ENCODE results near the gene RNF141. TPM values are rescaled to one million over a fixed set of nuclear protein-coding genes. Genes with fewer than 3 reads are reported as not detected.

The RNF141 gene
- total and polyA plus RNA-seq, 2 of the 13 experiments (the other 11 are each of a cell fraction or from before 2014, with no cell fraction given) = 9.3 to 22.4 TPM

DNA sequence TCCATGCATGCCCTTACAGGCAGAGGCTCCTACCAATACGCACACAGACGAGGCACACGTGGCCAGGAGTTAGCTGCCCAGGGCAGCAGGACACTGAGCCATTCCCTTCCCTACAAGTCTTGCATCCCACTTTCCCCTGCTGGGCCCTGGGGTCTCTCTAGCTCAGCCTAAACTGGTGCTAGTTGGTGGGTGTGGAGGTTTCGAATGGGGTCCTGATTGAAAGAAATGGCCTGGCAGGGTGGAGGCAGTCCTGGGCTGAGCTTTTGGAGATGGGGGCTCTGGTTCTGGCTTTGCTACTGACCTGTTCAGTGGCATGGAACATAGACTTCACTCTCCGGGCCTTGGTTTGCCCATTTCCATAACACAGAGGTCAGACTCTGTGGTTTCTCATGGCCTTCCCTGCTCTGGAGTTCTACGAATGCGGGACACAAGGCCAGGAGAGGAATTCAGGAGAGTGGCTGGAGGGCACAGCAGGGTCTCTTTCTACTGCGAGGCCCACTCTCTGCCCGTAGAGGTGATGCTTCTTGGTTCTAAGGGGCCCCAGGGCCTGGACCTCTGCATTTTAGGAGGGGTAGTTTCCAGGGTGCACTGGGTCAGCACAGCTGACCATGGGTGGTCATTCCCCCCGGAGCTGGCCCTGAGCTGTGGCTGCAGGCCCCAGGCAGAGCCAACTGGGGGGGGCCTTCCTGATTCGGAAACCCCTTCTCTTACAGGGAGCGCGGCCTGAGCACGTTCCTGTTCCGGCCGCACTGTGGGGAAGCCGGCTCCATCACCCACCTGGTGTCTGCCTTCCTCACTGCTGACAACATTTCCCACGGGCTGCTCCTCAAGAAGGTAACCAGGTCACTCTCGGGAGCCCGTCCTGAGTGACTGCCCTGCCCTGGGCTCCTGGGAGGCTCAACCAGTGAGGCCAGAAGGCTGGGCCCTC, 40.0 kb downstream of the RNF141 start:
- ChIA-PET CTCF (ENCODE audit: low intra/inter-chr PET ratio, low total read pairs) (no interaction called here), POLR2A (no interaction called here)
- Histone ChIP-seq H4K20me1 (ENCODE audit: insufficient read depth, low read length) (no peaks in the 10 kb centered on the region; the same call in 1 of the 2 replicates), H2AFZ (ENCODE audit: low read length) (no peak overlapping the region), H3K4me3 (replicated peaks in 1 of 3; ENCODE audit: insufficient read depth in 1 of 3, low read depth in 2 of 3, low read length in 3 of 3) (no peak overlapping the region), H3K27ac (ENCODE audit: extremely low read length, insufficient read depth, low read length) (no peak overlapping the region), H3K4me2 (ENCODE audit: low read depth, low read length) (no peak overlapping the region), H3K36me3 (replicated peaks in 1 of 2; ENCODE audit: control insufficient read depth in 1 of 2, insufficient read depth in 2 of 2, low read length in 2 of 2) (no peaks in the 10 kb centered on the region), H3K9me3 (ENCODE audit: low read length) (no peaks in the 10 kb centered on the region), H3K4me1 (ENCODE audit: insufficient read depth, low read length) (no peaks in the 10 kb centered on the region), H3K79me2 (ENCODE audit: insufficient read depth, low read length) (no peaks in the 10 kb centered on the region), H3K27me3 (ENCODE audit: control insufficient read depth in 1 of 2, insufficient read depth in 2 of 2, low read length in 2 of 2) (no peaks in the 10 kb centered on the region), H3K9ac (ENCODE audit: insufficient read depth, low read depth, low read length) (no peak overlapping the region)
- no TSS peak for BruUV-seq (replicated peaks)
- DNase-seq (ENCODE audit: low spot score) = no peak
- intact Hi-C loops (cut with micrococcal nuclease; ENCODE audit: unreplicated experiment) (no loop called here), in situ Hi-C loops (cut with HindIII; ENCODE audit: extremely low pct_ligation_motif_present, low pct_unique_long_range_greater_than_20kb) (no loop called here)
- ATAC-seq = no peak
- 83% methylated on average over 18 of the region's 20 CpGs for WGBS (ENCODE audit: low lambda C conversion rate)
- no peak for FAIRE-seq
- TF ChIP-seq ZFP36 (IDR thresholded peaks at IDR 0.05; ENCODE audit: borderline replicate concordance, low read depth, low read length, partially characterized antibody) (no peak), ESRRA (CRISPR knock-in tag; IDR thresholded peaks at IDR 0.05; ENCODE audit: low read depth) (no peak), HNRNPLL (IDR thresholded peaks at IDR 0.05; ENCODE audit: low read depth, low read length, poor library complexity, severe bottlenecking) (no peak), RBFOX2 (IDR thresholded peaks at IDR 0.05; ENCODE audit: low read depth, low read length) (no peak), PHF8 (CRISPR knock-in tag; IDR thresholded peaks at IDR 0.05) (no peak), ZNF34 (CRISPR knock-in tag; IDR thresholded peaks at IDR 0.05; ENCODE audit: borderline replicate concordance) (no peak), ZSCAN21 (CRISPR knock-in tag; IDR thresholded peaks at IDR 0.05; ENCODE audit: borderline replicate concordance) (no peak), DMAP1 (CRISPR knock-in tag; IDR thresholded peaks at IDR 0.05) (no peak), SP2 (CRISPR knock-in tag; IDR thresholded peaks at IDR 0.05) (no peak), ZBTB42 (CRISPR knock-in tag; IDR thresholded peaks at IDR 0.05) (no peak), MTF1 (CRISPR knock-in tag; IDR thresholded peaks at IDR 0.05) (no peak), ZNF562 (CRISPR knock-in tag; IDR thresholded peaks at IDR 0.05; ENCODE audit: borderline replicate concordance) (no peak)
- TF ChIP-seq, protein P1, sequence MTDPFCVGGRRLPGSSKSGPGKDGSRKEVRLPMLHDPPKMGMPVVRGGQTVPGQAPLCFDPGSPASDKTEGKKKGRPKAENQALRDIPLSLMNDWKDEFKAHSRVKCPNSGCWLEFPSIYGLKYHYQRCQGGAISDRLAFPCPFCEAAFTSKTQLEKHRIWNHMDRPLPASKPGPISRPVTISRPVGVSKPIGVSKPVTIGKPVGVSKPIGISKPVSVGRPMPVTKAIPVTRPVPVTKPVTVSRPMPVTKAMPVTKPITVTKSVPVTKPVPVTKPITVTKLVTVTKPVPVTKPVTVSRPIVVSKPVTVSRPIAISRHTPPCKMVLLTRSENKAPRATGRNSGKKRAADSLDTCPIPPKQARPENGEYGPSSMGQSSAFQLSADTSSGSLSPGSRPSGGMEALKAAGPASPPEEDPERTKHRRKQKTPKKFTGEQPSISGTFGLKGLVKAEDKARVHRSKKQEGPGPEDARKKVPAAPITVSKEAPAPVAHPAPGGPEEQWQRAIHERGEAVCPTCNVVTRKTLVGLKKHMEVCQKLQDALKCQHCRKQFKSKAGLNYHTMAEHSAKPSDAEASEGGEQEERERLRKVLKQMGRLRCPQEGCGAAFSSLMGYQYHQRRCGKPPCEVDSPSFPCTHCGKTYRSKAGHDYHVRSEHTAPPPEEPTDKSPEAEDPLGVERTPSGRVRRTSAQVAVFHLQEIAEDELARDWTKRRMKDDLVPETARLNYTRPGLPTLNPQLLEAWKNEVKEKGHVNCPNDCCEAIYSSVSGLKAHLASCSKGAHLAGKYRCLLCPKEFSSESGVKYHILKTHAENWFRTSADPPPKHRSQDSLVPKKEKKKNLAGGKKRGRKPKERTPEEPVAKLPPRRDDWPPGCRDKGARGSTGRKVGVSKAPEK (CRISPR knock-in tag; IDR thresholded peaks at IDR 0.05; ENCODE audit: borderline replicate concordance) = no peak
- TF ChIP-seq, protein P2, sequence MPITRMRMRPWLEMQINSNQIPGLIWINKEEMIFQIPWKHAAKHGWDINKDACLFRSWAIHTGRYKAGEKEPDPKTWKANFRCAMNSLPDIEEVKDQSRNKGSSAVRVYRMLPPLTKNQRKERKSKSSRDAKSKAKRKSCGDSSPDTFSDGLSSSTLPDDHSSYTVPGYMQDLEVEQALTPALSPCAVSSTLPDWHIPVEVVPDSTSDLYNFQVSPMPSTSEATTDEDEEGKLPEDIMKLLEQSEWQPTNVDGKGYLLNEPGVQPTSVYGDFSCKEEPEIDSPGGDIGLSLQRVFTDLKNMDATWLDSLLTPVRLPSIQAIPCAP (CRISPR knock-in tag; IDR thresholded peaks at IDR 0.05; ENCODE audit: low read depth) = no peak
- TF ChIP-seq, protein P3, sequence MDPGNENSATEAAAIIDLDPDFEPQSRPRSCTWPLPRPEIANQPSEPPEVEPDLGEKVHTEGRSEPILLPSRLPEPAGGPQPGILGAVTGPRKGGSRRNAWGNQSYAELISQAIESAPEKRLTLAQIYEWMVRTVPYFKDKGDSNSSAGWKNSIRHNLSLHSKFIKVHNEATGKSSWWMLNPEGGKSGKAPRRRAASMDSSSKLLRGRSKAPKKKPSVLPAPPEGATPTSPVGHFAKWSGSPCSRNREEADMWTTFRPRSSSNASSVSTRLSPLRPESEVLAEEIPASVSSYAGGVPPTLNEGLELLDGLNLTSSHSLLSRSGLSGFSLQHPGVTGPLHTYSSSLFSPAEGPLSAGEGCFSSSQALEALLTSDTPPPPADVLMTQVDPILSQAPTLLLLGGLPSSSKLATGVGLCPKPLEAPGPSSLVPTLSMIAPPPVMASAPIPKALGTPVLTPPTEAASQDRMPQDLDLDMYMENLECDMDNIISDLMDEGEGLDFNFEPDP (CRISPR knock-in tag; conservative IDR thresholded peaks at IDR 0.05) = no peak
